ENCODE data around the gene CDC42BPA.
"Not testable (repeated sequence)": the region's sequence is repeated elsewhere in the genome, so short reads cannot be mapped to it uniquely, and the experiment has no call there.

The CDC42BPA gene

DNA sequence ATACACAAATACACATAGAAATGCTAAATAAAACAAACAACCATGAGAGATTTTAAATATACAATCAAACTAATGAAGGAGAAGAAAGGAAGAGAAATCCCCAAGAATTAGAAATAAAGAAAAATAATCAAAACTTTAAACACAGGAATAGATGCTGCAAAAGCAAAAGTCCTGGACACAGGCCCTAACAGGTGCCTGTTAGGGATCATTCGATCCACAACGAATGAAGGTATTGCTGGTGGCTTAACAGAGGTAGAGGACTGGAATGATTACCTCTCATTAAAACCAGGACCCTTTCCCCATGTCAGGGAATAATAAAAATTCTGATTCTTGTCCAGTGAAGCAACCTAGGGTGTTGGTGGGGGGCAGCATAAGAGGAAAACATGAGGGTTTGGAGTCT lies 56.8 kb downstream of the CDC42BPA start:
- no peak for DNase-seq (ENCODE audit: low read depth in 4 of 4, low spot score in 1 of 4)

DNA sequence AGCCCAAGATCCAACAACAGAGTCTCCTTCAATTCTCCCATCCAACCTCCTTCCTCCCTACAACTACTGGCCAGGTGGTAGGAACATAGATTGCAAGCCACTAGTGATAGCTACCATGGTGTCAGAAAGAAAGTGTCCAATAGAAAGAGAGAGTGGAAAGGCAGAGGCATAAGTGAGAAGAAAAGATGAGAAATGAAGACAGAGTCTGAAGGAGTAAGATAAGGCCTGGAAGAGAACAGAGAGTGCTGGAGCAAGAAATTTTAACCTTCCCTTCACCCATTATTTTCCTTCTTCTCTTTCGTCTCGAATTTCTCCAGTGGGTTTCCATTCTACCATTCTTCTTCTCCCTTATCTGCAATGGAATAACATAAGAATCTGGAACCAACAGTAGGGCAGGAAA lies 57.9 kb downstream of the CDC42BPA start:
- DNase-seq (ENCODE audit: low read depth in 4 of 4, low spot score in 1 of 4) = no peak

DNA sequence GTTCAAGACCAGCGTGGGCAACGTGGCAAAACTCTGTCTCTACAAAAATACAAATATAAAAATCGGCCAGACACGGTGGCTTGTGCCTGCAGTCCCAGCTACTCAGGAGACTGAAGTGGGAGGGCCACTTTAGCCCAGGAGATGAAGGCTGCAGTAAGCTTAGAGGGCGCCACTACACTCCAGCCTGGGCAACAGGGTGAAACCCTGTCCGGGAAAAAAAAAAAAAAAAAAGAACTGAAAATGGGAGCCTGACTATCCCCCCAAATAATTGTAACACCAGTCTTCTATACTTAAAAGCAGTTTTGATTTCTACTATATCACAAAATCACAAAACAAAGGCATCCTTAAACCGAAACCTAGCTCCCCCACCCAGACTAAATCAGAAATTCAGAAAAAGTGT lies 60.3 kb downstream of the CDC42BPA start:
- no peak for DNase-seq (ENCODE audit: low read depth in 4 of 4, low spot score in 1 of 4)

DNA sequence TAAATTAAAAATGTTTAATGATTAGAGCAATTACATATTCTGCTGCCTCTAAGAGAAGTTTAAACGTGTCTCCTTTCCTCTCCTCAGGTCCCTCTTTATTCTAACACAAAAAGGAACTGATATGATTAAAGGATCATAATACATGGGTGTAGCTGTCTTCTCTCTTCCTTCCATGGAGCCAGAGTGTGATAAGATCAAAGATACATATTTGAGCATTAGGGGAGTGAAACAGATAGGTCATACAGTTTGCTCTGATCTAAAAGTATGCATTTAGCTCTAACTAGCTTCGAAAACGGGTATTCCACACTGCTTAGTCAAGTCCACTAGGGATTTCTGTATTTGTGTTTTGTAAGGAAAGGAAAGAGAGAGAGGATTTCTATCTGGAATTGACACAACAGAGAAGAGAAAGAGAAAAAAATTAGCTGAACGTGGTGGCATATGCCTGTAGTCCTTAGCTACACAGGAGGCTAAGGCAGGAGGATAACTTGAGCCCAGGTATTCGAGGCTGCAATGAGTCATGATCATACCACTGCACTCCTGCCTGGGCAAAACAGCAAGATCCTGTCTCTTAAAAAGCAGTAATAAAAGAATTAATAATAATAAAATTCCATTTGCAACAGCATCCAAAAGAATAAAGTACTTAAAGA lies 63.1 kb downstream of the CDC42BPA start:
- DNase-seq (ENCODE audit: low read depth in 4 of 4, low spot score in 1 of 4) = no peak

DNA sequence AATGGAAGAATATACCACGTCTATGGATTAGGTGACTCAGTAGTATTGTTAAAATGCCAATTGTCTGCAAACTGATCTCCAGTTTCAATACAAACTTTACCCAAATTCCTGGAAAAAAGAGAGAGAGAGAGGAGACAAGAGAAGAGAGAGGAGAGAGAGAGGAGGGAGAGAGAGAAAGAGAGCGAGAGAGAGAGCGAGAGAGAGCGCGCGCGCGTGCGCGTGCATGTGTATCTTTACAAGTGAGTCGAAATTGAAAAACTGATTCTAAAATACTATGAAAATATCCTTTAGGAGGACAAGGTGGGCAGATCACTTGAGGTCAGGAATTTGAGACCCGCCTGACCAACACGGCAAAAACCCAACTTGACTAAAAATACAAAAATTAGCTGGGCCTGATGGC lies 65.2 kb downstream of the CDC42BPA start:
- no peak for DNase-seq (ENCODE audit: low read depth in 4 of 4, low spot score in 1 of 4)

DNA sequence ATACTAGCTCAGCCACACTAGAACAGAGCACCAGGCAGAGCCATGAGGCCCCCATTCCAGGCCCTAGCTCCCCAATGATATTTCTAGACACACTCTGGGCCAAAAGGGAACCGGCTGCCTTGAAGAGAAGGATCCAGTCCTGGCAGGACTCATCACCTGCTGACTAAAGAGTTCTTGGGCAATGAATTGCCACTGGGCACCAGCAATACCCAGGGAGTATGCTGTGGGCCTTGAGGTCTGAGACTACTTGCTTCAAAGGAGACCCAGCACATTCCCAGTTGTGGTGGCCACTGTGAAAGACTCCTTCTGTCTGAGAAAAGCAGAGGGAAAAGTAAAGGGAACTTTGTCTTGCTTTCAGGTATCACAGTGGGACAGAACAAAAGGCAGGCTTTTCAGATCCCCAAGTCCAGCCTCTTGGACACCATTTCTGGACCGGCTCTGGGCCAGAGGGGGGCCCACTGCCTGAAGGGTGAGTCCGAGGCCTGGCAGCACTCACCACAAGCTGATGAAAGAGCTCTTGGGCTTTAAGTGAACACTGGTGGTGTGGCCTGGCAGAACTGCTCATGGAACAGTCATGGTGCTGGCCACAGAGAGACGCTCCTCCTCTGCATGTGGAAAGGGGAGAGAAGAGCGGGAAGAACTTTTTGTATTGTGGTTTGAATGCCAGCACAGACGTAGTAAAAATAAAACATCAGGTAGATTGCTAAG lies 72.5 kb downstream of the CDC42BPA start:
- DNase-seq (ENCODE audit: low read depth in 4 of 4, low spot score in 1 of 4) = no peak

DNA sequence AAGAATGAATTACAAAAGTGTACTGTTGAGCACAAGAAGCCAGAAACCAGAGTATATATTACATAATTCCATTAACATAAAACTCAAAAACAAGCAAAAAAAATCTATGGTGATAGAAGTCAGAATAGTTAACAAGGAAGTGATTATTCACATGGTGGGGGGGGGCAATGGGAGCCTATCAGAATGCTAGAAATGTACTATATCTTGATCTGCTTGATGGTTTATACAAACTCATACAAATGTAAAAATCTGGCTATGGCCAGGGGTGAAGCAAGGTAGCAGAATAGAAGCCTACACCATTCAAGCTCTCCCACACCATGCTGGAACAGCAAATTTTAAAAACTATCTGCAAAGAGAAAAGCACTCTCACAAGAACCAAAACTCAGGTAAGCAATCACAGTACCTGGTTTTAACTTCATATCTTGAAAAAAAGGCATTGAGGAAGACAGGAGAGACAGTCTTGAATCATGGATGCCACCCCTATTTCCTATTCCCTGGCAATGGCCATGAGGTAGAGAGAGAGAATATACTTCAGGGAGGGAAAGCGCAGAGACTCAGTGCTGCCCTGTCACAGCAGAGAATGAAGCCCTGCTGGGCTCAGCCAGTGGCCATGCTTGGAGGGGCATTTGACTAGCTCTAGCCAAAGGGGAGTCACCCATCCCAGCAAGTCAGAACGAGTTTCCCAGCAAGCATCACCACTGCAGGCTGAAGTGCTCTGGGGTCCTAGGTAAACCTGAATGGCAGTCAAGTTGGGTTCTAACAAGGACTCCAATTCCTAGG lies 73.8 kb downstream of the CDC42BPA start:
- DNase-seq (ENCODE audit: low read depth in 4 of 4, low spot score in 1 of 4) = no peak

DNA sequence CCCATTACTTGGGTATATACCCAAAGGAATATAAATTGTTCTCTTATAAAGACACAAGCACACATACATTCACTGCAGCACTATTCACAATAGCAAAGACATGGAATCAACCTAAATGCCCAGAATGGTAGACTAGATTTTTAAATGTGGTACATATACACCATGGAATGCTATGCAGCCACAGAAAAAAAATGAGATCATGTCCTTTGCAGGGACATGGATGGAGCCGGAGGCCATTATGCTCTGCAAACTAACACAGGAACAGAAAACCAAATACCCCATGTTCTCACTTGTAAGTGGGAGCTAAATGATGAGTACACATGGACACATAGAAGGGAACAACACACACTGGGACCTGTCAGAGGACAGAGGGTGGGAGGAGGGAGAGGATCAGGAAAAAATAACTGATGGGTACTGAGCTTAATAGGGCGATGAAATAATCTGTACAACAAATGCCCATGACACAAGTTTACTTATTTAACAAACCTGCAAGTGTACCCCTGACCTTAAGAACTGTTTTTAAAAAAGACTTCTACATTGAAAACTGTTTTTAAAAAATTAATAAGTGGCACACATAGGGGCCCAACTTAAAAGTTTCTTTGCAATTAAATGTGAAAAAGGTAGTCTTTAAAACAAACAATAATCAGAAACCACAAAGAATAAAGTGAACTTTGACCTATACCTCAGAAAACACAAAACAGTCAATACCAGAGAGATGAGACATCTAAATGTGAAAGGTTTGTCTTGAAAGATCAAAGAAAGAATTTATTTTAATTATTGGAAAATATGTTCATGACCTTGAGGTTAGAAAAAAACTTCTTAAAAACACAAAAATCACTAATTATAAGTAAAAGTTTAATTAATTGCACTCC lies 75.2 kb downstream of the CDC42BPA start:
- no peak for DNase-seq (ENCODE audit: low read depth in 4 of 4, low spot score in 1 of 4)

DNA sequence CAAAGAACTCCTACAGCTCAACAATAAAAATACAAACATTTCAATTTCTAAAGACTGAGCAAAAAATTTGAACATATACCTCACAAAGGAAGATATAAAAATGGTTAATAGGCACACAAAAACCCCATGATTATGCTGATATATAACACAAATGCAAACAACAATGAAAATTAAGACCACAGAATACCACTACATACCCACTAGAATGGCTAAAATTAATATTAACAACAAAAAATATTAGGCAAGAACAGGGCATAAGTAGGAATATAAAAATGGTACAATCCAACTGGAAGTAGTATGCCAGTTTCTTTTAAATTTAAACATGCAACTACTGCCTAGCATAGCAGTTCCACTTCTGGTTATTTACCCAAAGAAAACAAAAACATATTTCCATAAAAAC lies 77.3 kb downstream of the CDC42BPA start:
- DNase-seq (ENCODE audit: low read depth in 4 of 4, low spot score in 1 of 4) = no peak

DNA sequence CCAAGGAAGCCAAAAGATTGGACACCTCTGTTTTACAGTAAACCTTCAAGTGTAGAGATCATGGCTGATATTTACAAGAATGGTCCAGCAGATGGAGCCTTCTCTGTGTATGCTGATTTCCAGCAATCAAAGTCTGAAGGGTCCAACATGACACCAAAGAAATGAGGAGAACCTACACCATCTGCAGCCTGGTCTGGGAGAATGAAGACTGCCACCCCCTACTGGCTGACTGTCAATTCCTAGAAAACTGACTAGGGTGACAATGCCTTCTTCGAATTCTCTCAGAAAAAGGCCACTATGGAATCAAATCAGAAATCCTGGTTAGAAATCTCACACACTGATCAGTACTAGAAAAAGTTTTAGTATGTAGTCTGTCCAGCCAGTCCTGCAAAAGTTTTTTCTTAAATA lies 83.3 kb downstream of the CDC42BPA start:
- DNase-seq (ENCODE audit: low read depth in 4 of 4, low spot score in 1 of 4) = no peak

DNA sequence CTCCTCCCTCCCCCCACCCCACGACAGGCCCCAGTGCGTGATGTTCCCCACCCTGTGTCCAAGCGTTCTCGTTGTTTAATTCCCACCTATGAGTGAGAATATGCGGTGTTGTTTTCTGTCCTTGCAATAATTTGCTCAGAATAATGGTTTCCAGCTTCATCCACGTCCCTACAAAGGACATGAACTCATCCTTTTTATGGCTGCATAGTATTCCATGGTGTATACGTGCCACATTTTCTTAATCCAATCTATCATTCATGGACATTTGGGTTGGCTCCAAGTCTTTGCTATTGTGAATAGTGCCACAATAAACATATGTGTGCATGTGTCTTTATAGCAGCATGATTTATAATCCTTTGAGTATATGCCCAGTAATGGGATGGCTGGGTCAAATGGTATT lies 87.2 kb downstream of the CDC42BPA start:
- not testable (repeated sequence) for DNase-seq (ENCODE audit: low read depth in 4 of 4, low spot score in 1 of 4)

DNA sequence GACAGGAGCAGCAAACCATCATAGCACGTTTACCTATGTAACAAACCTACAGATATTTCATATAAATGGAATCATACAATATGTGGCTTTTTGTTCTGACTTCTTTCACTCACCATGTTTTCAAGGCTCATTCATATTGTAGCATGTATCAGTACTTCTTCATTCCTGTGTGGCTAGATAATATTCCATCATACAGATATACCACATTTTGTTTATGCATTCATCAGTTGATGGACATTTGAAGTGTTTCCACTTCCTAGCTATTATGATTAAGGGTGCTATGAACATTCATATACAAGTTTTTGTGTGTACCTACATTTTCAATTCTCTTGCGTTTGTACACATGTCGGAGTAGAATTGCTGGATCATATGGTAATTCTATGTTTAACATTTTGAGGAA lies 90.1 kb downstream of the CDC42BPA start:
- no peak for DNase-seq (ENCODE audit: low read depth in 4 of 4, low spot score in 1 of 4)

DNA sequence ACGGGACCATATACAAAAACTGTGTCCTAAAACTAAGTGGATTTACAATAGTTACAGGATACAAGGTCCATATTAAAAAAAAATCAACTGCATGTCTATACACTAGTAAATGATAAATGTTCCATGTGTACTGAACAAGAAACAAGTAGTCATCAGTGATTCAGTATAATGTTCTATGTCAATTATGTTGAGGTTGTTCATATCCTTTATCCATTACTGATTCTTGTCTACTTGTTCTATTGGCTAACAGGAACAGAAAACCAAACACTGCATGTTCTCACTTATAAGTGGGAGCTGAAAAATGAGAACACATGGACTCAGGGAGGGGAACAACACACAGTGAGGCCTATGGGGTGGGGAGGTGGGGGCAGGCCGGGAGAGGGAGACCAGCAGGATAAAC lies 90.5 kb downstream of the CDC42BPA start:
- no peak for DNase-seq (ENCODE audit: low read depth in 4 of 4, low spot score in 1 of 4)

DNA sequence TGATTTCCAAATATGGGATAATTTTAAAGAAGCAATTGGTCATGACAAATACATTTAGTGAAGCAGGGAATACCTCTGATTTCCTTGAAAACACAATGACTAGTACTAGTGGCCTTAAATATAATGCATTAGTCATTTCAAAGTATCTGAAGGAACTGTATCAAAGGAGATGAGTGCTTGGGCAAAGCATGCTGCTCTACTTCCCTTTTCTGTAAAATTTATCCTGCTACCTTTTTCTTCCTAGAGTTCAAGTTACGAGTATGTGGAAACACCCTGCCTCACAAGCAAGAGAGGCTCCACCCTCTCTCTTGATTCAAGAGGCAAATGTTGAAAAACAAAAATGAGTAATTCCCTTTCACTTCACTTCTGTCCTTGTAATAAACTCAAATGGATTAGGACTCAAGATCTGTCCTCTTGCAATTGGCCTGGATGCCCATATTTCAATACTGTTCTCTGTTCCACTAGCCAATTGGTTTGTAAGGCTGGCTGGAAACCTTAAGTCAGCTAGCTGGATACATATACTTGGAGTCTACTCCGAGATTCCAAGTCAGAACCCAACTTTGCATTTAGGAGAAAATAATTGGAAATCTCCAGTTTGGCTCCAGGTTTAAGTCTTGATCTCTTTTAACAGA lies 92.5 kb downstream of the CDC42BPA start:
- DNase-seq (ENCODE audit: low read depth in 4 of 4, low spot score in 1 of 4) = no peak

DNA sequence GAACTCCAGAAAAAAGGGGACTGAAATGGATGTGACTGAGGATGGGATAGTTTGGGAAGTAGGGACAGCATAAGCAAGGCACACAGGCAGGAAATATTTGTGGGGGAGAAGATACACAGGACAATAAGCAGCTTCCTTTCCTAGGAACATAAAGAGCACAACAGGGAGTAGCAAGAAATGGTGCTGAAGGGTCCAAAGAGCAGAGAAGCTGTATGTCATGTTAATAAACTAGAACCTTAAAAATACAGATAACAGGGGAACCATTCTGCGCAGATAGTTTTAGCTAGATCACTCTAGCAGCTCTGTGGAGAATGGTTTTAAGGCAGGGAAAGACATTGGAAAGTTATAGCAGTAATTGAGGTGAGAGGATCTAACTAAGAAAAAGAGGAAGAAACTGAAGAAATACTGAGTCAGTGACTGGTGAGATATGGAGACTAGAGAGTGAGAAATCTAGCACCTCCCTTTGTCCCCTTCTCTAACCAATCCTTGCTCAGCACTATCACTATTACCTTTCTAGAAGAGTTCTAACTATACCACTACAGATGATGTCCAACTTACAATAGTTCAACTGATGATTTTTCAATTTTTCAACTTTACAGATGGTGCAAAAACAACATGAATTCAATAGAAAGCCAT lies 95.0 kb downstream of the CDC42BPA start:
- no peak for DNase-seq (ENCODE audit: low read depth in 4 of 4, low spot score in 1 of 4)

DNA sequence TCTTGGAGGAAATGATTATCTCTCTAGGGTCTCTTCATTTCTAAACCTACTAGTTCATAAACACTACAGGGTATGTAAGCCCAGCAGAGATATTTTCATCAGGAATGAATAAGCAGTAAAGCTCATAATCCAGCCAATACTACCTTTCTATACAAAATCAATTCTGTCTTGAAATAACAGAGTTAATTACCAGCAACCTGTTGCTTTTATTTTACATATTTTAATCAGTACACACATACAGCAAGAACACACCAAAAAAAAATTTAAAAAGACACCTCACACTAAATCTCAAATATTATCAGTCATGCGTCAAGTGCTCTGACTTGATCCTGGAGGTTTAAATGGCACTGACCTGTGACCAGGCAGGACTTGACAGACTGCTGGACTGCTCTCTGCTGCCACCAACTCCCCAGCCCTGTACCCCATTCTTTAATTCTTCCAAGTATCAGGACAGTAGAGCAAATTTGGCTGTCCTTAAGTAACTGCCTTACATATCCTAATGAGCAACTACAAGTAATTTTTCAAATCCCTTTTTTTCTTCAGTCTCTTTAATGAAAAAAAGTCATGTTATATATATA lies 98.5 kb downstream of the CDC42BPA start:
- DNase-seq (ENCODE audit: low read depth in 4 of 4, low spot score in 1 of 4) = no peak

DNA sequence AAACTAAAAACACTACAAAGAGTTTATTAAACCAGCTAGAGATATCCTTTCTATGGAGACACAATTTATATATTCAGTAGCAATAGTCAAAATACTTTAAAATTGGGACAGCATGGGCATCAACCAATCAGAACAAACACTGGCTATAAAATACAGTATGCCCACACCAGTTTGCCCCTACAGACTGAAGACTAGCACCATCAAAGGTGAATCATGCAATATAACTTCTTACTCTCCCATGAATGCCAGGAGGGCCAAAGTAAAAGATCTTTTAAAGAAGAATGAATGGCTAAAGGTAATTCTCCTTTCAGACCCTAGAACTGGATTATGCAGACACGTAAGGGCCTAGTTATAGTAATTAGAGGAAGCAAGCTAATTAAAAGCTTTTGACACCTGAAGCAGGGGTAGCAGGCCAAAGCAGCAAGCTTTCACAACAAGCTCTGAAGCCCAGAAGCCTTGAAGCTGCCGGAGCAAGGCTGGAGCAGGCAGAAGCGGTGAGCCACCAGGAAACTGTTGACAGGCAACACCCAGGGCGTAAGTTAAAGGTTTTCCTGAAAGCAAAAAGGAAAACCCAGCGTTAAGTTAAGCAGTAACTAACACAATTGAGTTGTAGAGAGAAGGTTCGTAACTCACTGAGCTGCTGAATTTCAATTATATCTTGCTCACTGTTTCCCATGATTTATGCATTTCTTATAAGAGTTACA lies 99.3 kb downstream of the CDC42BPA start:
- DNase-seq (ENCODE audit: low read depth in 4 of 4, low spot score in 1 of 4) = no peak

DNA sequence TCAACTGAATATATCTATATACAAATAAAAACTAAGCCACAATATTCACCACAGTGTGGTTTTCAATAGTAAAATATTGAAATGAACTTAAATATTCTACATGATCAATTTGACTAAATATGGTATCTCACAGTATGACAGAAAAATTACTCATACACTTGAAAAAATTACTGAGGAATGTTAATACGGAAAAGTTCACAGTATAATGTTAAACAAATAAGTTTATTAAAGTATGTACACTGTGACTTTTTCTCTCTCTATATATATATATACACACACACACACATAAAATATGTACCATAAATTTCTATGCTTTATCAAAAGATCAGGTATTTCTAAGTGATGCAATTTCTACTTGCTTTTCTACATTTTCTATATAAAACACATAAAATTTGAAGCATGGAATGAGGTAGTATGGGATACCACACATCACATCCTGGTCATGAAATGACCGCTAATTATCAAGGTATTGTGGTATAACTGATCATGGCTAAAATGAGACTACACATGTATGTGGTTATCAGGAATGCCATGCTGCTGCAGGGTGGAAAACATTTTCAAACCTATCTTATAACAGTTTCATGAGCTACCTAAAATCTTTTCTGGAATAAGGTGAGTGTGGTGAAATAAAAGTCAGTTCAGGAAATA lies 102.3 kb downstream of the CDC42BPA start:
- DNase-seq (ENCODE audit: low read depth in 4 of 4, low spot score in 1 of 4) = no peak

DNA sequence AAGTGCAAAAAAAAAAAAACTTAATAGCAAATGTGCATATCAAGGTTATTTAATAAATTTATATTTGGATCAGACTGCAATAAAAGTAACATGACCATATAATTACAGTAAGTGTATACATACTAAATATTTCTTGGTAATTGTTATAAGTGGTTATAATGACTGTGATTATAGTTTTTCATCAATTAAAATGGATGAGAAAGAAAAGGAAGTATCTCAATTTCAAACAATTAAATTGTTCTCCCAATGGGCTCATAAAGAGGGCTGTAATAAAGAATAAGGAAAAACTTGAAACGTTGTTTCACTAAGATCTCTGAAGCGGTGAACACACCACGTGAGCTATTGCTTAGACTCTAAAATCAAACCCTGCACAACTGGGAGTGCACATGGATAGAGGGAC lies 104.1 kb downstream of the CDC42BPA start:
- DNase-seq (ENCODE audit: low read depth in 4 of 4, low spot score in 1 of 4) = no peak
